ENCODE data around the gene FBXO22.

DNA sequence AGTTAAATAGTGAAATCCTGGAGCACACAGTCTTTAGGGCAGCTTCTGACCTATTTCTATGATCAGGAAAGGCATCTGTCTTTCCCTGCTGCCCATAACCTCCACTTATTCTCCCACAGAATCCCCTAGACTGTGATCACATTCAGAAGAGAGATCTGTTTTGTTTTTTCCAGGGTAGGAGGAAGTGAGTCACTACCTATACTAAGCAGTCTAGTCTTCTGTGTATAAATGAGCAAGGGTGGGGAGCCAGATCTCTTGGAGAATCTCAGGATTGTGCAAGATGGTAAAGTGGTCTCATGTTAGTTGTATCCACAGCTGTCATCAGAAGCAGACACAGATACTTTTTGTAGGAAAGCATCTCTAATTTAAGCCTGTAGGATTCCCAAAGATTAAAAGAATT lies 11.8 kb upstream of the FBXO22 start:
- TF ChIP-seq, protein P1, sequence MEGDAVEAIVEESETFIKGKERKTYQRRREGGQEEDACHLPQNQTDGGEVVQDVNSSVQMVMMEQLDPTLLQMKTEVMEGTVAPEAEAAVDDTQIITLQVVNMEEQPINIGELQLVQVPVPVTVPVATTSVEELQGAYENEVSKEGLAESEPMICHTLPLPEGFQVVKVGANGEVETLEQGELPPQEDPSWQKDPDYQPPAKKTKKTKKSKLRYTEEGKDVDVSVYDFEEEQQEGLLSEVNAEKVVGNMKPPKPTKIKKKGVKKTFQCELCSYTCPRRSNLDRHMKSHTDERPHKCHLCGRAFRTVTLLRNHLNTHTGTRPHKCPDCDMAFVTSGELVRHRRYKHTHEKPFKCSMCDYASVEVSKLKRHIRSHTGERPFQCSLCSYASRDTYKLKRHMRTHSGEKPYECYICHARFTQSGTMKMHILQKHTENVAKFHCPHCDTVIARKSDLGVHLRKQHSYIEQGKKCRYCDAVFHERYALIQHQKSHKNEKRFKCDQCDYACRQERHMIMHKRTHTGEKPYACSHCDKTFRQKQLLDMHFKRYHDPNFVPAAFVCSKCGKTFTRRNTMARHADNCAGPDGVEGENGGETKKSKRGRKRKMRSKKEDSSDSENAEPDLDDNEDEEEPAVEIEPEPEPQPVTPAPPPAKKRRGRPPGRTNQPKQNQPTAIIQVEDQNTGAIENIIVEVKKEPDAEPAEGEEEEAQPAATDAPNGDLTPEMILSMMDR (conservative IDR thresholded peaks at IDR 0.05 in 1 of 2, IDR thresholded peaks at IDR 0.05 in 1 of 2; ENCODE audit: low read depth in 1 of 2, low read length in 2 of 2), result no peak
- no peak for TF ChIP-seq EZH2 (IDR thresholded peaks at IDR 0.05; ENCODE audit: low read length, missing control alignments)
